AG04450 (cell line): ENCODE data around the gene YPEL1. TPM values are rescaled to one million over a fixed set of nuclear protein-coding genes. Genes with fewer than 3 reads are reported as not detected.

ENCODE experiments used
- CTCF ChIA-PET: fragments of 300-600, 350-600 bp; formaldehyde crosslinking; extraction: SDS; loops from one replicate; lab custom pipeline; 2022; ENCODE audit warnings: antibody characterized with exemption, inconsistent platforms; lab: Charles Lee
- POLR2A ChIA-PET: fragments of 350-600 bp; formaldehyde crosslinking; extraction: SDS; loops from one replicate; lab custom pipeline; 2021; ENCODE audit warnings: antibody characterized with exemption, inconsistent platforms; lab: Yijun Ruan, JAX
- DNase-seq: peaks from one replicate; pipeline ENCODE4 v3.0.0-alpha.2; 2011; ENCODE audit warnings: low read depth, low spot score
- H3K27ac ChIP-seq: one replicate; pipeline ENCODE4 v1.5.1; 2012; ENCODE audit warnings: low read depth, low read length, control low read depth
- H3K27me3 ChIP-seq: one replicate; pipeline ENCODE4 v1.6.0; 2012; ENCODE audit warnings: low read length; ENCODE audit not compliant: control insufficient read depth, insufficient read depth
- H3K4me3 ChIP-seq: 2 replicates; pipeline ENCODE4 v1.5.1; 2011; ENCODE audit warnings: mild to moderate bottlenecking, low read depth, low read length, control low read depth
- H3K9me3 ChIP-seq: 2 replicates; pipeline ENCODE4 v1.5.1; 2012; ENCODE audit warnings: low read length; ENCODE audit not compliant: control insufficient read depth, insufficient read depth
- CTCF ChIP-seq: IDR thresholded peaks from 2 replicates; pipeline ENCODE4 v1.5.1; 2011; ENCODE audit warnings: low read depth, low read length, control low read depth, inconsistent platforms
- polyA plus RNA-seq: library from polyadenylated mRNA; depleted of rRNA; stranded (reverse); fragments of >200 nt; gene quantifications from 2 replicates; pipeline ENCODE4 v1.2.3, GENCODE V29; 2011

YPEL1 gene
- polyA plus RNA-seq, 1 experiment, result 5.5 TPM

DNA sequence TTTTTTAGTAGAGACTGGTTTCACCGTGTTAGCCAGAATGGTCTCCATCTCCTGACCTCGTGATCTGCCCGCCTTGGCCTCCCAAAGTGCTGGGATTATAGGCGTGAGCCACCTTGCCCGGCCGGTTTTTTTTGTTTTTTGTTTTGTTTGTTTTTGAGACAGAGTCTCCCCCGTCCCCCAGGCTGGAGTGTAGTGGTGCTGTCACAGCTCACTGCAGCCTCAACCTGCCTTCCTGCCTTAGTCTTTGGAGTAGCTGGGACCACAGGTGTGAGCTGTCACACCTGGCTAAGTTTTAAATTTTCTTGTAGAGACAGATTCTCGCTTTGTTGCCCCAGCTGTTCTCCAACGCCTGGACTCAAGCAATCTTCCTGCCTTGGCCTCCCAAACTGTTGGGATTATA lies 66.6 kb downstream of the YPEL1 start:
- Histone ChIP-seq H3K9me3 (no peaks in the 10 kb centered on the region; the same call in 1 of the 2 replicates), H3K27ac (no peak overlapping the region), H3K4me3 (no peak overlapping the region), H3K27me3 (no peaks in the 10 kb centered on the region)
- TF ChIP-seq CTCF, result no peak
- ChIA-PET CTCF (no interaction called here), POLR2A (interaction anchor here (0.7 kb wide), 1 partner anchor 15 kb away, joined by 3 read pairs; no protein-coding TSS in a partner anchor)
- no peak for DNase-seq

DNA sequence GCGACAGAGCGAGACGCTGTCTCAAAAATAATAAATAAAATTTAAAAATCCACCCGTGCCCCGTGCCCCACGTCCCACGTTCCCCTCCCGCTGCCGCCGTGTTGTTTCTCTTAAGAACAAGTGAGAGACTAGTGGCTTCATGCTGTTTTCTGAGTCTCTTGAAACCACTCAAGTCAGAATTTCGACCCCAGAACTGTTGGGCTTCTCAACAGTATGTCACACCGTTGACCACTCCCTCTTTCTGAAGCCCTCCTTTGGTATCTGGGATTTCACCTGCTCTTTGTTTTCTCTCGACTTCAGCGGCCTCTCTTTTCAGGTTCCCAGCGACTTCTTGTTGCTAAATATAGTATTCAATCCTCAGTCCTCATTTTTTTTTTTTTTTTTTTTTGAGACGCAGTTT lies 68.8 kb downstream of the YPEL1 start:
- H3K9me3 ChIP-seq, result no peaks in the 10 kb centered on the region; the same call in 1 of the 2 replicates
- no peak overlapping the region for H3K27ac ChIP-seq
- H3K27me3 ChIP-seq, result peaks cover 2% of the 10 kb centered on the region
- ChIA-PET POLR2A (interaction anchor here (1.5 kb wide), 1 partner anchor 9 kb away, joined by 3 read pairs; no protein-coding TSS in a partner anchor), CTCF (interaction anchor here (0.6 kb wide), 2 partner anchors 8 to 13 kb away, joined by 6 to 10 read pairs; no protein-coding TSS in a partner anchor)
- no peak for TF ChIP-seq CTCF
- H3K4me3 ChIP-seq, result peak overlapping the region; percentile 80
- DNase-seq, result no peak

- DNase-seq, result no peak
- CTCF ChIA-PET, result interaction anchor here (1.8 kb wide), 1 partner anchor 19 kb away, joined by 6 read pairs; no protein-coding TSS in a partner anchor
- TF ChIP-seq CTCF, result no peak
- H3K4me3 ChIP-seq, result peak overlapping the region; percentile 80
- H3K9me3 ChIP-seq, result no peaks in the 10 kb centered on the region; the same call in 1 of the 2 replicates
- POLR2A ChIA-PET, result interaction anchor here (1.5 kb wide), 1 partner anchor 7 kb away, joined by 3 read pairs; no protein-coding TSS in a partner anchor
- peak overlapping the region; percentile 80 for H3K27ac ChIP-seq
- peaks cover 2% of the 10 kb centered on the region for H3K27me3 ChIP-seq
These were observed 70.3 kb downstream of the YPEL1 start for GRCh38 chr22:21665047-21665851.

DNA sequence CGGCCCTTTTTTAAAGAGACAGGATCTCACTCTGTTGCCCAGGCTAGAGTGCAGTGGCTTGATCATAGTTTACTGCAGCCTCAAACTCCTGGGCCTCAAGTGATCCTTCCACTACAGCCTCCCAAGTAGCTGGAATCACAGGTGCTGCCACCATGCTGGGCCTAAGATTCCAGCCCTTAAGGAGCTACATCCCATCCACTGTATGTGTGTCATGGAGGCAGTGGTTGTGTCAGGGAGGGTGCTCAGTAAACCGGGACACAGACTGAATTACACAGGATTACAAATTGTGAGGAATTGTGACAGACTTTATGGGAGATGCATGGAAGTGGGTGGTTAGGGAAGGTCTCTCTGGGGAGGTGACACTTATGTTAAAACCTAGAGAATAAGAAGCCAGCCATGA lies 71.9 kb downstream of the YPEL1 start:
- ChIA-PET CTCF (interaction anchor here (1.4 kb wide), 1 partner anchor 17 kb away, joined by 4 read pairs; no protein-coding TSS in a partner anchor), POLR2A (no interaction called here)

More for the DNA sequence above, 71.9 kb downstream of the YPEL1 start:
- Histone ChIP-seq H3K4me3 (no peak overlapping the region), H3K27ac (no peak overlapping the region), H3K9me3 (no peaks in the 10 kb centered on the region; the same call in 1 of the 2 replicates), H3K27me3 (peaks cover 2% of the 10 kb centered on the region)
- no peak for TF ChIP-seq CTCF
- no peak for DNase-seq
